HG03045 (cell line): ENCODE measurements around the gene FAM161A.
"Not testable (repeated sequence)": the region's sequence is repeated elsewhere in the genome, so short reads cannot be mapped to it uniquely, and the experiment has no call there.

ENCODE experiments used
- ATAC-seq: cut with Tn5 transposase; IDR thresholded peaks from one replicate; pipeline ENCODE4 v1.9.1; 2021; ENCODE audit warnings: mild to moderate bottlenecking, moderate library complexity; ENCODE audit not compliant: unreplicated experiment

The FAM161A gene

GRCh38 chr2:61853847-61854563 is at the start of gene FAM161A:
TSS of gene FAM161A (minus strand) at chr2:61854060. CDS start at chr2:61854041, 19 bp downstream.
- ATAC-seq = peak; percentile 88

GRCh38 chr2:61900281-61900680 is 46.4 kb upstream of the FAM161A start:
- no peak for ATAC-seq

- ATAC-seq = no peak
Measured at GRCh38 chr2:61898810-61899209, 45.0 kb upstream of the FAM161A start.

- peak; percentile 83 for ATAC-seq
Measured at GRCh38 chr2:61888267-61889055, 34.6 kb upstream of the FAM161A start, which contains the start of gene CCT4. TSS of gene CCT4 (minus strand) at chr2:61888656. CDS start at chr2:61888507, 149 bp downstream.

- ATAC-seq = no peak
Measured at GRCh38 chr2:61887717-61888266, 33.9 kb upstream of the FAM161A start.

DNA sequence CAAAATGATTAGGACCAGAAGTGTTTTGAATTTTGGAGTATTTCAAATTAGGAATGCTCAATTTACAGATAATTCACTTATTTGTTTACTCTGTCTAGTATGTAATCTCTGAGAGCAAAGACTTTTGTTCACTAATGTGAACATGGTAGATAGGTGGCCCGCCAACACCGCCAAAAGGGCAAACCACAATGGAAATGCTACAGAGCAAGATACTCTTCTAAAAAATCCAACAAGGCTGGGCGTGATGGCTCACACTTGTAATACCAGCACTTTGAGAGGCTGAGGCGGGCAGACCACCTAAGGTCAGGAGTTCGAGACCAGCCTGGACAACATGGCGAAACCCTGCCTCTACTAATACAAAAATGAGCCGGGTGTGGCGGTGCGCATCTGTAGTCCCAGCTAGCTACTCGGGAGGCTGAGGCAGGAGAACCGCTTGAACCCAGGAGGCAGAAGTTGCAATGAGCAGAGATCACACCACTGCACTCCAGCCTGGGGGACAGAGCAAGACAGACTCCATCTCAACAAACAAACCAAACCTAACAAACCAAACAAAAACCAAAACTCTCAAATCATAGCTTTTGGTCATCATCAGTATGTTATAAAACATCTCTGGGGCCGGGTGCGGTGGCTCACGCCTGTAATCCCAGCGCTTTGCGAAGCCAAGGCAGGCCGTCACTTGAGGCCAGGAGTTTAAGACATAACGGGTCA is 32.2 kb upstream of the FAM161A start:
- ATAC-seq = no peak

- no peak for ATAC-seq
Measured at GRCh38 chr2:61882850-61883249, 29.0 kb upstream of the FAM161A start.

- ATAC-seq = not testable (repeated sequence)
Measured at GRCh38 chr2:61879351-61879750, 25.5 kb upstream of the FAM161A start.

- ATAC-seq = no peak
Measured at GRCh38 chr2:61878761-61879160, 24.9 kb upstream of the FAM161A start.

GRCh38 chr2:61877571-61878245 is 23.8 kb upstream of the FAM161A start:
- ATAC-seq = no peak

DNA sequence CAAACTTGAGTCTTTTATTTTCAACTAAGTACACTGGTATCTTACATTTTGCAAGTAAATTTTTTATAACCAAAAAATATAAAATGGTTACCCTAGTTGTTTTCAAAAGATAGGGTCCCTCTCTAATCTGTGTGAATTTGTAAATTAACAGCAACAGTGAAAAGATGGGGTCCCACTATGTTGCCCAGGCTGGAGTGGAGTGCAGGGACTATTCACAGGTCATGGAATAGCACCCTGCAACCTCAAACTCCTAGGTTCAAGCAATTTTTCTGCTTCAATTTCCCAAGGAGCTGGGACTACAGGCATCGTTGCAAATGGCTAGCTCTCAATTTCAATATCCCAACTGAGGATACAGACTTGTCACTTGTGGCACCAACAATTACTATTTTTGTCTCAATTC is 22.5 kb upstream of the FAM161A start:
- no peak for ATAC-seq

- ATAC-seq = not testable (repeated sequence)
Measured at GRCh38 chr2:61866482-61867089, 12.7 kb upstream of the FAM161A start.

DNA sequence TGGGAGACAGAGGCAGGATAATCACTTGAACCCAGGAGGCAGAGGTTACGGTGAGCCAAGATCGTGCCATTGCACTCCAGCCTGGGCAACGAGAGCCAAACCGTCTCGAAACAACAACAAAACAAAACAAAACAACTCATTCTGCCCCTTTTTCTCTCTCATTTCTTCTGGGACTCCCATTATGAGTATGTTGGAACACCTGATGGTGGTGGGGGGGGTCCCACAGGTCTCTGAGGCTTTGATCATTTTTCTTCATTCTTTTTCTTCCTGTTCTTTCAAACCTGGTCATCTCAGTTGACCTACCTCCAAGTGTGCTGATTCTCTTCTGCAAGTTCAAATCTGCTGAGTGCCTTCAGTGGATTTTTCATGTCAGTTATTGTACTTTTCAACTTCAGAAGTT is 8.2 kb upstream of the FAM161A start:
- ATAC-seq = no peak

DNA sequence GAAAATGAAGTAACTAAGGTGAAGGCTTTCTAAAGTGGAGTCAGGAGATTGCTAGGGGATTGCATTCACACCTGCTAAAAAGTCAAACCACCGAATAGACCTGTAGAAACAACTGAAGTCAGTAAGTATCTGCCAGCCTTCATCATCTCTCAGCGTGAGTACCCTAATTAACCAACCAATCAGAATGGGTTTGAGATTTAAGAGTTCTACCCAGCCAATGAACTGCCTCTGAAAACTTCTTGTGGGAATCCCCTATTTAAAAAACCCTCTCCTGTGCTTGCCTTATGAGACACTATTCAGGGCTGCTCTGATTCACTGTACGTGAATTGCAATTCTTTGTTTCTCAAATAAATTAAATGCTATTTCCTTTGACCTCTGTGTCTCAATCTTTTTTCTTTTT is 3.4 kb upstream of the FAM161A start:
- no peak for ATAC-seq

GRCh38 chr2:61855318-61855613 is 1.4 kb upstream of the FAM161A start:
- no peak for ATAC-seq

DNA sequence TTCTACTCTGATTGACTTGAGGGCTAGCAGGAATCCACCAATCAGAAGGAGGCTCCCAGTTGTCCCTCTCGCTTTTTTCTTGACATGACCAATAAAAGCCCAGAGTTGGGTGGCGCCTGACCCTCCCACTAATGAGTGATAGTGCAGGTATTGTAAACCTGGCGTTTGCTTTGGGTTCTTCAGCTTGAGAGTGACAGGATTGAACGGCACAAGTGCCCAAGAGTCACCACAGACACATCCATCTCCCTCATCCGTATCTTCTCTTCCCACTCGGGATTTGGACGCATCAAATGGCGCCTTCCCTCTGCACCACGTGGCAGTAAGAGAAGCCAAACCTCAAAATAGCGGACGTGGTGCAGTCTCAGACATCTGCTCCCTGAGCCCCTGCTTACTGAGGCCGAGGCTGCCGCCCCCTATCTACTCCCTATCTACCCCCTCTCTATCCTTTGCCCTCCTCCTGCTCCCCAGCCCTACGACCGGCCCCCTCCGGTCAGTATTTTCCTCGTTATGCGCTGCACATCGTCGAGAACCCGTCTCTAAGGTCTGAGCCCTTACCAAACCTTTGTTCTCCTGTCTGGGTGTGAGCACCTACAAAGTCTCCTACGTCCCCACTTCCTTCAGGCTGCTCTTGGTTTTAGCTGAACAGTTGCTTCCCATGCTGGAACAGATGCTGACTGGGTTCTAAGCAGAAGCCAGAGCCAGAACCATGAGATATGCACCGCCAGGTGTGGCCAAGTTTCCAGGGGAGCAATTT is 881 bp upstream of the FAM161A start:
- peak; percentile 88 for ATAC-seq

- ATAC-seq = peak; percentile 63
Measured at GRCh38 chr2:61853086-61853846, 594 bp downstream of the FAM161A start.

GRCh38 chr2:61851270-61851669 is 2.6 kb downstream of the FAM161A start:
- not testable (repeated sequence) for ATAC-seq

- ATAC-seq = no peak
Measured at GRCh38 chr2:61845320-61845719, 8.5 kb downstream of the FAM161A start.
